ENCODE data around the gene RBM47. TPM values are rescaled to one million over a fixed set of nuclear protein-coding genes. Genes with fewer than 3 reads are reported as not detected.

RBM47 gene
- total RNA-seq, 1 experiment from 2014 or later: 70.3 TPM

DNA sequence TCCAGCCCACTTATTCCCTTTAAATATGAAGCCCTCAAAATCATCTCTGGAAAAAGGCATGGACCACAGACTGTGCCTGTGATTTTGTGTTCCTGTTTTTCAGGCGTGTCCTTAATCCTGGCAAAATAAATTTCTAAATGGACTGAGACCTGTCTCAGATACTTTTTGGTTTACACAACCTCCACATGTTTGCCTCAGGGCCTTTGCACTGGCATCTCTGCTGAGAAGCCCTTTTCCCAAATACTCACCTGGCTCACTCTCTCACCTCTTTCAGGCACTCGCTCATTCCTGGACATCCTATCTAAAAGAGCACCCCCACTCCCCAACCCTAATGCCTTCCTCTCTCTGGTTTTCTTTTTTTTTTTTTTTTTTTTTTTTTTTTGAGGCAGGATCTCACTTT is 254.0 kb downstream of the RBM47 start:
- H2BK120ac ChIP-seq (ENCODE audit: low read depth, low read length, poor library complexity, severe bottlenecking): no peak overlapping the region
- H3K27ac ChIP-seq (ENCODE audit: insufficient read length, low read depth, low read length): no peak overlapping the region
- H2BK20ac ChIP-seq (ENCODE audit: low read depth, low read length, poor library complexity, severe bottlenecking): no peak overlapping the region
- H3K14ac ChIP-seq (ENCODE audit: insufficient read depth, low read length): no peak overlapping the region
- H3K79me2 ChIP-seq (ENCODE audit: insufficient read depth, low read length): no peaks in the 10 kb centered on the region
- no peak overlapping the region for H3K18ac ChIP-seq (ENCODE audit: insufficient read length, low read depth, low read length)
- H3K56ac ChIP-seq (ENCODE audit: insufficient read length, low read depth, low read length): no peak overlapping the region
- no peak overlapping the region for H4K8ac ChIP-seq (replicated peaks; ENCODE audit: insufficient read length, low read depth, low read length)
- Mint-ChIP-seq H3K4me3 (no peak overlapping the region), H3K4me1 (peaks cover 10% of the 10 kb centered on the region in 2 experiments), H3K9me3 (no peaks in the 10 kb centered on the region), H3K27me3 (ENCODE audit: low read depth) (peaks cover 5% of the 10 kb centered on the region), H3K27ac (no peak overlapping the region), H3K36me3 (ENCODE audit: insufficient read depth in 1 of 3, low read depth in 3 of 3) (no peaks in the 10 kb centered on the region)
- no peak overlapping the region for H3K4ac ChIP-seq (ENCODE audit: low read depth, low read length)
- TF ChIP-seq, protein P1, sequence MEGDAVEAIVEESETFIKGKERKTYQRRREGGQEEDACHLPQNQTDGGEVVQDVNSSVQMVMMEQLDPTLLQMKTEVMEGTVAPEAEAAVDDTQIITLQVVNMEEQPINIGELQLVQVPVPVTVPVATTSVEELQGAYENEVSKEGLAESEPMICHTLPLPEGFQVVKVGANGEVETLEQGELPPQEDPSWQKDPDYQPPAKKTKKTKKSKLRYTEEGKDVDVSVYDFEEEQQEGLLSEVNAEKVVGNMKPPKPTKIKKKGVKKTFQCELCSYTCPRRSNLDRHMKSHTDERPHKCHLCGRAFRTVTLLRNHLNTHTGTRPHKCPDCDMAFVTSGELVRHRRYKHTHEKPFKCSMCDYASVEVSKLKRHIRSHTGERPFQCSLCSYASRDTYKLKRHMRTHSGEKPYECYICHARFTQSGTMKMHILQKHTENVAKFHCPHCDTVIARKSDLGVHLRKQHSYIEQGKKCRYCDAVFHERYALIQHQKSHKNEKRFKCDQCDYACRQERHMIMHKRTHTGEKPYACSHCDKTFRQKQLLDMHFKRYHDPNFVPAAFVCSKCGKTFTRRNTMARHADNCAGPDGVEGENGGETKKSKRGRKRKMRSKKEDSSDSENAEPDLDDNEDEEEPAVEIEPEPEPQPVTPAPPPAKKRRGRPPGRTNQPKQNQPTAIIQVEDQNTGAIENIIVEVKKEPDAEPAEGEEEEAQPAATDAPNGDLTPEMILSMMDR (conservative IDR thresholded peaks at IDR 0.05): no peak
- no peak overlapping the region for H2BK15ac ChIP-seq (ENCODE audit: low read depth, low read length)
- no peak for DNase-seq
- H3K4me2 ChIP-seq (ENCODE audit: insufficient read depth, insufficient read length, low read length): no peak overlapping the region
- peaks cover 2% of the 10 kb centered on the region; the same call in 1 of the 2 replicates for H3K4me1 ChIP-seq (ENCODE audit: insufficient read depth, low read length)
- no peak overlapping the region for H2BK12ac ChIP-seq (ENCODE audit: insufficient read length, low read depth, low read length)
- H2AK5ac ChIP-seq (ENCODE audit: insufficient read length, low read length): no peak overlapping the region
- H3K9ac ChIP-seq (ENCODE audit: extremely low read depth, insufficient read length, low read length): no peak overlapping the region
- no peaks in the 10 kb centered on the region for H3K79me1 ChIP-seq (ENCODE audit: insufficient read depth, low read depth, low read length, poor library complexity, severe bottlenecking)
- no peak overlapping the region for H2AFZ ChIP-seq (ENCODE audit: low read length)
- WGBS (ENCODE audit: extremely low coverage, insufficient read length, low lambda C conversion rate): no CpG with 5 or more reads among the region's 2 CpGs
- no peak overlapping the region for H3T11ph ChIP-seq (ENCODE audit: low read length)
- no peak overlapping the region for H4K5ac ChIP-seq (ENCODE audit: insufficient read length, low read depth, low read length)
- no peaks in the 10 kb centered on the region for H3K27me3 ChIP-seq (ENCODE audit: insufficient read depth, low read length)
- H3K23me2 ChIP-seq (ENCODE audit: insufficient read length, low read depth, low read length, poor library complexity, severe bottlenecking): no peaks in the 10 kb centered on the region
- H2BK5ac ChIP-seq (ENCODE audit: insufficient read length, low read length): no peak overlapping the region
- no peak overlapping the region for H4K91ac ChIP-seq (ENCODE audit: insufficient read length, low read depth, low read length)
- no peaks in the 10 kb centered on the region for H4K20me1 ChIP-seq (ENCODE audit: control insufficient read depth, insufficient read depth, insufficient read length)
- no peak overlapping the region for H3K23ac ChIP-seq (ENCODE audit: insufficient read length, low read depth, low read length)
- no peaks in the 10 kb centered on the region for H3K9me3 ChIP-seq (ENCODE audit: control insufficient read depth, low read depth, low read length)

All from H9 (cell line).